HEK293T (cell line): Measurements from ENCODE around the gene CERK.

Experiments
- FOXA1 ChIP-seq: fragments of 450-650 bp; IDR thresholded peaks from 2 replicates; pipeline ENCODE4 v1.6.1; 2016; ENCODE audit warnings: mild to moderate bottlenecking
- HDGF ChIP-seq: fragments of 450-650 bp; IDR thresholded peaks from 2 replicates; pipeline ENCODE4 v1.6.1; 2017; ENCODE audit warnings: antibody characterized with exemption, borderline replicate concordance

- no peak for TF ChIP-seq HDGF
- TF ChIP-seq FOXA1: no peak
Measured at GRCh38 chr22:46699091-46699490, 39.0 kb downstream of the CERK start.
